ENCODE results near the gene SPINK4.

Gene SPINK4

GRCh38 chr9:33236571-33236970, 3.4 kb upstream of the SPINK4 start:
- H3K4me3 ChIP-seq (replicated peaks in 1 of 2; ENCODE audit: low read depth in 2 of 2, low read length in 2 of 2), result no peak overlapping the region
- TF ChIP-seq CTCF (IDR thresholded peaks at IDR 0.05; ENCODE audit: low read depth, low read length), result no peak
- DNase-seq (ENCODE audit: low read depth in 2 of 2), result no peak

- TF ChIP-seq CTCF (IDR thresholded peaks at IDR 0.05; ENCODE audit: low read depth, low read length), result no peak
- no peak overlapping the region for H3K4me3 ChIP-seq (replicated peaks in 1 of 2; ENCODE audit: low read depth in 2 of 2, low read length in 2 of 2)
- no peak for DNase-seq (ENCODE audit: low read depth in 2 of 2)
Measured at GRCh38 chr9:33241298-33241697, 1.3 kb downstream of the SPINK4 start.

GRCh38 chr9:33242609-33243134, 2.7 kb downstream of the SPINK4 start:
- no peak overlapping the region for H3K4me3 ChIP-seq (replicated peaks in 1 of 2; ENCODE audit: low read depth in 2 of 2, low read length in 2 of 2)
- TF ChIP-seq CTCF (IDR thresholded peaks at IDR 0.05; ENCODE audit: low read depth, low read length), result no peak
- no peak for DNase-seq (ENCODE audit: low read depth in 2 of 2)

GRCh38 chr9:33244137-33244784, 4.3 kb downstream of the SPINK4 start:
- H3K4me3 ChIP-seq (replicated peaks in 1 of 2; ENCODE audit: low read depth in 2 of 2, low read length in 2 of 2), result no peak overlapping the region
- no peak for TF ChIP-seq CTCF (IDR thresholded peaks at IDR 0.05; ENCODE audit: low read depth, low read length)
- no peak for DNase-seq (ENCODE audit: low read depth in 2 of 2)

- no peak for TF ChIP-seq CTCF (IDR thresholded peaks at IDR 0.05; ENCODE audit: low read depth, low read length)
- no peak overlapping the region for H3K4me3 ChIP-seq (replicated peaks in 1 of 2; ENCODE audit: low read depth in 2 of 2, low read length in 2 of 2)
- DNase-seq (ENCODE audit: low read depth in 2 of 2), result no peak
Measured at GRCh38 chr9:33245341-33245740, 5.4 kb downstream of the SPINK4 start.

GRCh38 chr9:33246269-33246860, 6.4 kb downstream of the SPINK4 start:
- no peak for DNase-seq (ENCODE audit: low read depth in 2 of 2)
- H3K4me3 ChIP-seq (replicated peaks in 1 of 2; ENCODE audit: low read depth in 2 of 2, low read length in 2 of 2), result no peak overlapping the region
- no peak for TF ChIP-seq CTCF (IDR thresholded peaks at IDR 0.05; ENCODE audit: low read depth, low read length)

Data from cardiac fibroblast (primary cell).